Activated CD4-positive, alpha-beta T cell treated with anti-CD3 and anti-CD28 coated beads, Interleukin-2, amount 10 ng/mL, durations not matched to agents 7 days and 5 days (primary cell): ENCODE data around the gene TACC2. TPM values are rescaled to one million over a fixed set of nuclear protein-coding genes. Genes with fewer than 3 reads are reported as not detected.
"Not testable (repeated sequence)": the region's sequence is repeated elsewhere in the genome, so short reads cannot be mapped to it uniquely, and the experiment has no call there.

Experiments used
- CTCF ChIA-PET: fragments of 350-600 bp; sonication (Branson Sonifier 250); formaldehyde crosslinking; loops from one replicate; lab custom pipeline; 2021; ENCODE audit warnings: antibody characterized with exemption; lab: Charles Lee
- POLR2A ChIA-PET: fragments of 350-600 bp; sonication (Branson Sonifier 250); formaldehyde crosslinking; loops from one replicate; lab custom pipeline; 2021; ENCODE audit warnings: antibody characterized with exemption; lab: Charles Lee
- DNase-seq: peaks from one replicate; pipeline ENCODE4 v3.0.0-alpha.2; 2020
- H3K27ac Mint-ChIP-seq: one replicate; pipeline ENCODE4 v1.8.0; 2021; ENCODE audit warnings: mild to moderate bottlenecking, moderate library complexity, mixed read lengths
- H3K27me3 Mint-ChIP-seq: one replicate; pipeline ENCODE4 v1.8.0; 2021; ENCODE audit warnings: mixed read lengths
- H3K36me3 Mint-ChIP-seq: one replicate; pipeline ENCODE4 v1.8.0; 2021; ENCODE audit warnings: low read depth, mixed read lengths
- H3K4me1 Mint-ChIP-seq: one replicate; pipeline ENCODE4 v1.8.0; 2021; ENCODE audit warnings: mixed read lengths
- H3K4me3 Mint-ChIP-seq: one replicate; pipeline ENCODE4 v1.8.0; 2021; ENCODE audit warnings: mild to moderate bottlenecking, moderate library complexity, mixed read lengths
- H3K9me3 Mint-ChIP-seq: one replicate; pipeline ENCODE4 v1.8.0; 2021; ENCODE audit warnings: mixed read lengths
- total RNA-seq, 2 experiments: library from RNA; stranded (reverse); gene quantifications; one replicate each; pipeline ENCODE4 v1.2.3, GENCODE V29; 2021

The TACC2 gene
- total RNA-seq, 2 experiments from 2014 or later: not detected

DNA sequence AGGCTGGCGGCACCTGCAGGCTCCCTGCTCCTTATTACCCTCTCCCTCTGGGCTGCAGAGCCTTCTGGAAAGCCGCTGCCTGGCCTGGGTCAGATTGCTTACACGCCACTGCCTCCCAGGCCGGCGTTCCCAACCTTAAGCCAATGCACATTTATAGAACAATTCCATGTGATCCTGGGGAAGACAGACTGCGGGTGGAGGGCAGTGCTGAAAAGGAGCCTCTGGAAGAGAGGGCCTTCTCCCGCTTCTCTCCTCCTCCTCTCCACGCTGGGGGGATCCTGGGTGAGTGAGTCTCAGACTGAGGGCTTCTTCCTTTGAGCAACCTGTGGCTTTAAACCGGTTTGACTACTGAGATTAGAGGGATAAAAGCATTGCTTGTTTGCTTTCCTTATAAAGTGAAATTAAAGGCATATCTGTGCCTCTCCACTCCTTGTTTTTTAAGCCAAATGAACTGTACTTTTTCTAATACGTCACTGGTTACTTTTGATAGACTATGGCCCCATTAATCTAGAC is 5.5 kb downstream of the TACC2 start:
- Mint-ChIP-seq H3K27ac (no peak overlapping the region), H3K36me3 (no peaks in the 10 kb centered on the region), H3K27me3 (peaks cover 13% of the 10 kb centered on the region), H3K9me3 (no peaks in the 10 kb centered on the region), H3K4me3 (no peak overlapping the region), H3K4me1 (peaks cover 2% of the 10 kb centered on the region)
- POLR2A ChIA-PET: no interaction called here
- no peak for DNase-seq
- CTCF ChIA-PET: no interaction called here

- DNase-seq: no peak
- no peaks in the 10 kb centered on the region for H3K4me1 Mint-ChIP-seq
- H3K27ac Mint-ChIP-seq: no peak overlapping the region
- H3K27me3 Mint-ChIP-seq: peaks cover 10% of the 10 kb centered on the region
- peaks cover 21% of the 10 kb centered on the region for H3K9me3 Mint-ChIP-seq
- CTCF ChIA-PET: no interaction called here
- peaks cover 2% of the 10 kb centered on the region for H3K36me3 Mint-ChIP-seq
- H3K4me3 Mint-ChIP-seq: no peak overlapping the region
- POLR2A ChIA-PET: no interaction called here
Observed at GRCh38 chr10:121998462-121998861, 9.5 kb downstream of the TACC2 start.

GRCh38 chr10:121999301-121999700 is 10.3 kb downstream of the TACC2 start:
- Mint-ChIP-seq H3K36me3 (peaks cover 2% of the 10 kb centered on the region), H3K4me3 (no peak overlapping the region), H3K27ac (no peak overlapping the region), H3K27me3 (peaks cover 2% of the 10 kb centered on the region), H3K9me3 (peaks cover 22% of the 10 kb centered on the region), H3K4me1 (no peaks in the 10 kb centered on the region)
- ChIA-PET POLR2A (no interaction called here), CTCF (no interaction called here)
- DNase-seq: no peak

- ChIA-PET POLR2A (no interaction called here), CTCF (no interaction called here)
- Mint-ChIP-seq H3K9me3 (peaks cover 24% of the 10 kb centered on the region), H3K36me3 (peaks cover 2% of the 10 kb centered on the region), H3K27me3 (no peaks in the 10 kb centered on the region), H3K4me1 (no peaks in the 10 kb centered on the region), H3K27ac (no peak overlapping the region), H3K4me3 (no peak overlapping the region)
- no peak for DNase-seq
Observed at GRCh38 chr10:122001698-122002097, 12.7 kb downstream of the TACC2 start.

- DNase-seq: no peak
- CTCF ChIA-PET: no interaction called here
- H3K4me3 Mint-ChIP-seq: no peak overlapping the region
- peaks cover 8% of the 10 kb centered on the region for H3K9me3 Mint-ChIP-seq
- no peaks in the 10 kb centered on the region for H3K27me3 Mint-ChIP-seq
- POLR2A ChIA-PET: no interaction called here
- no peaks in the 10 kb centered on the region for H3K36me3 Mint-ChIP-seq
- H3K27ac Mint-ChIP-seq: no peak overlapping the region
- H3K4me1 Mint-ChIP-seq: no peaks in the 10 kb centered on the region
Observed at GRCh38 chr10:122007415-122007814, 18.5 kb downstream of the TACC2 start.

- no peak for DNase-seq
- H3K27me3 Mint-ChIP-seq: no peaks in the 10 kb centered on the region
- no peak overlapping the region for H3K4me3 Mint-ChIP-seq
- H3K9me3 Mint-ChIP-seq: no peaks in the 10 kb centered on the region
- no peaks in the 10 kb centered on the region for H3K4me1 Mint-ChIP-seq
- ChIA-PET CTCF (no interaction called here), POLR2A (no interaction called here)
- H3K27ac Mint-ChIP-seq: no peak overlapping the region
- H3K36me3 Mint-ChIP-seq: no peaks in the 10 kb centered on the region
Observed at GRCh38 chr10:122010405-122011050, 21.6 kb downstream of the TACC2 start.

DNA sequence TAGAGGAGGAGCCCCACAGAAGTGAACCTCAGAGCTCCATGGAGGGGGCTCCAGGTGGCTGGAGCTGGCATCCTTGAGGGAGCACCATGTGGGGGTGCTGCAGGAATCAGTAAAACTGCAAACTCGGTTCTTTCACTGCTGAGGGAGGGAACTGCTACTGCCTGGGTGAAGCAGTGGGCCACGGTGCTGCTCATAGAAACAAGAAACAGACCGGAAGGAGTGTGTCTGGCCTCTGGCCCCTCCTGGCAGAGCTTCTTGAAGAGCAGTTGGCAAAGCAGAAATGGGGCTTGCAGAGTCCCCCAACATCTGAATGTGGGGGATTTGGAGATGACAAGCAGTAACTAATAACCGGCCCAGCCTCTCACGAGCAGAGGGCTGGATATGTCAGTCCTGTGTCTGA is 23.8 kb downstream of the TACC2 start:
- POLR2A ChIA-PET: no interaction called here
- no peak overlapping the region for H3K4me3 Mint-ChIP-seq

GRCh38 chr10:122013311-122013780 is 24.4 kb downstream of the TACC2 start:
- Mint-ChIP-seq H3K36me3 (no peaks in the 10 kb centered on the region), H3K27me3 (peaks cover 2% of the 10 kb centered on the region), H3K4me3 (no peak overlapping the region), H3K9me3 (no peaks in the 10 kb centered on the region), H3K27ac (no peak overlapping the region), H3K4me1 (no peaks in the 10 kb centered on the region)
- DNase-seq: no peak
- POLR2A ChIA-PET: no interaction called here
- CTCF ChIA-PET: no interaction called here

More for the DNA sequence above, 23.8 kb downstream of the TACC2 start:
- Mint-ChIP-seq H3K27me3 (no peaks in the 10 kb centered on the region), H3K36me3 (no peaks in the 10 kb centered on the region), H3K4me1 (no peaks in the 10 kb centered on the region), H3K27ac (no peak overlapping the region), H3K9me3 (no peaks in the 10 kb centered on the region)
- DNase-seq: no peak
- CTCF ChIA-PET: interaction anchor here (0.7 kb wide), 1 partner anchor 294 kb away, joined by 3 read pairs; no protein-coding TSS in a partner anchor

GRCh38 chr10:122014652-122015248 is 25.8 kb downstream of the TACC2 start:
- H3K27me3 Mint-ChIP-seq: peaks cover 2% of the 10 kb centered on the region
- H3K36me3 Mint-ChIP-seq: no peaks in the 10 kb centered on the region
- H3K4me1 Mint-ChIP-seq: no peaks in the 10 kb centered on the region
- H3K27ac Mint-ChIP-seq: no peak overlapping the region
- H3K4me3 Mint-ChIP-seq: no peak overlapping the region
- ChIA-PET POLR2A (no interaction called here), CTCF (interaction anchor here (0.6 kb wide), 1 partner anchor 556 kb away, joined by 3 read pairs; no protein-coding TSS in a partner anchor)
- no peaks in the 10 kb centered on the region for H3K9me3 Mint-ChIP-seq
- DNase-seq: no peak

DNA sequence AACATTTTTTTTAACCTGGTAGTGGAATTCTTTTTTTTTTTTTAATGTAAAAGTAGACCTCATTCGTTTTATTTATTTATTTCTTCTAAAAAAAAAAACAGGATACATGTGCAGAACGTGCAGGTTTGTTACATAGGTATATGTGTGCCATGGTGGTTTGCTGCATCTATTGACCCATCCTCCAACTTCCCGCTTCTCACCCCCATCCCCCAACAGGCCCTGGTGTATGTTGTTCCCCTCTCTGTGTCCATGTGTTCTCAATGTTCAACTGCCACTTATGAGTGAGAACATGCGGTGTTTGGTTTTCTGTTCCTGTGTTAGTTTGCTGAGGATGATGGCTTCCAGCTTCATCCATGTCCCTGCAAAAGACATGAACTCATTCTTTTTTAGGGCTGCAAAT is 29.0 kb downstream of the TACC2 start:
- H3K4me1 Mint-ChIP-seq, POLR2A ChIA-PET, CTCF ChIA-PET, H3K9me3 Mint-ChIP-seq, H3K27ac Mint-ChIP-seq, H3K27me3 Mint-ChIP-seq, H3K4me3 Mint-ChIP-seq, DNase-seq, H3K36me3 Mint-ChIP-seq: not testable (repeated sequence)

GRCh38 chr10:122018491-122018890 is 29.5 kb downstream of the TACC2 start:
- no peaks in the 10 kb centered on the region for H3K36me3 Mint-ChIP-seq
- no peaks in the 10 kb centered on the region for H3K4me1 Mint-ChIP-seq
- H3K27me3 Mint-ChIP-seq: peaks cover 2% of the 10 kb centered on the region
- ChIA-PET POLR2A (no interaction called here), CTCF (no interaction called here)
- H3K4me3 Mint-ChIP-seq: no peak overlapping the region
- DNase-seq: no peak
- no peak overlapping the region for H3K27ac Mint-ChIP-seq
- no peaks in the 10 kb centered on the region for H3K9me3 Mint-ChIP-seq

DNA sequence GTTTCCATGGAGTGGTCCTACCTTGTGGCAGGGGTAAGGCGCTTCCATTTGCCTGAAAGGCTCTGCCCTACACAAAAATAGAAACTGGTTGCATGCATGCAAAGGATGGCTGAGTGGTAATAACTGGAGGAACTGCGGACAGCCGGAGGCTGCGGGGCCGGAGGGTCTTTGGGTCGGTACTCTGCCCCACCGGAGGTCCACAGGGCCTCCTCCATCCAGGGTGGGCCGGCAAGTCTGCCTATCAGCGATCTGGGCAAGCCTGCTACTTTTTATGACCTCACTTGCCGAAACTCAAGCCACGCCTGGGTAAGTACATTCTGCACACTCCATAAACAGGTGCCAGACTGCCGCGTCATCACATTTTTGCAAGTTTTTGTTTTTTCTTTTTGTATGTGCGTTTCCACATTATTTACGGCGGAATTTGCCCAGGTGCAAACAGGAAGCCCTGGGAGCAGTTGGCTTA is 30.0 kb downstream of the TACC2 start:
- no peak overlapping the region for H3K4me3 Mint-ChIP-seq
- no peaks in the 10 kb centered on the region for H3K36me3 Mint-ChIP-seq
- H3K27ac Mint-ChIP-seq: no peak overlapping the region
- no peaks in the 10 kb centered on the region for H3K4me1 Mint-ChIP-seq
- CTCF ChIA-PET: no interaction called here
- DNase-seq: no peak
- POLR2A ChIA-PET: no interaction called here
- no peaks in the 10 kb centered on the region for H3K9me3 Mint-ChIP-seq
- peaks cover 2% of the 10 kb centered on the region for H3K27me3 Mint-ChIP-seq

DNA sequence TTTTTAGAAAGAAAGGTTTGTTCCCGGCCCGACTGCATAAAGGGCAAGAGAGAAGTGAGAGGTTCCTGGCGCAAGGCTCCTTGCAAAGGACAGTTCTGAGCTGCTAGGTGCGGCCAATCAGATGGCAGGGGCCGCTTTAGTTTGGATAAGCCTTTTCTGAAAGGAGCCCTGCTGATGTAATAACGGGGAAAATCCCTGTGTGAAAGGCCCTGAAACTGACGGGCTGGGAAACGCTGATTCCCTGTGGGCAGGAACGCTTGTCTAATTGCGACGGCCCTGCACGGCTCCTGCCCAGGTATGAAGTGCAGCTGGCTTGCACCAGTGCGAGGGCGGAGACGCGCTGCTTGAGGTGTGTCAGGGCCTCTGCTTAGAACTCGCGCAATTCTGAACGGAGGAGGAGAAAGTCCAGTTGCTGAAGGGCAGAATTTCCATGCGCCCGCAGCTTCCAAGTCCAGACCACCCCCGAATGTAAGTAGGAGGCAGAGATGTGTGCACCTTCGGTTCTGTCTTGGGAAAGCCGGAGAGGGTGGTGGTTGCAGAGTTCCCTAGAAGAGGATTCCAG is 30.5 kb downstream of the TACC2 start:
- Mint-ChIP-seq H3K27me3 (peaks cover 2% of the 10 kb centered on the region), H3K4me1 (no peaks in the 10 kb centered on the region)

More for the DNA sequence above, 30.5 kb downstream of the TACC2 start:
- ChIA-PET POLR2A (no interaction called here), CTCF (no interaction called here)
- Mint-ChIP-seq H3K36me3 (no peaks in the 10 kb centered on the region), H3K9me3 (no peaks in the 10 kb centered on the region), H3K27ac (no peak overlapping the region), H3K4me3 (no peak overlapping the region)
- DNase-seq: no peak
